Measurements from ENCODE around the gene STK10.

Gene STK10

GRCh38 chr5:172144291-172144815, 43.7 kb downstream of the STK10 start:
- FAIRE-seq (no peak), DNase-seq (ENCODE audit: low spot score) (peak; percentile 45)

GRCh38 chr5:172143875-172144274, 44.1 kb downstream of the STK10 start:
- no peak for DNase-seq (ENCODE audit: low spot score)
- no peak for FAIRE-seq

- no peak for FAIRE-seq
- DNase-seq (ENCODE audit: low spot score) = no peak
Observed at GRCh38 chr5:172142709-172143215, 45.3 kb downstream of the STK10 start.

- DNase-seq (ENCODE audit: low spot score) = no peak
Observed at GRCh38 chr5:172141949-172142319, 46.1 kb downstream of the STK10 start.

DNA sequence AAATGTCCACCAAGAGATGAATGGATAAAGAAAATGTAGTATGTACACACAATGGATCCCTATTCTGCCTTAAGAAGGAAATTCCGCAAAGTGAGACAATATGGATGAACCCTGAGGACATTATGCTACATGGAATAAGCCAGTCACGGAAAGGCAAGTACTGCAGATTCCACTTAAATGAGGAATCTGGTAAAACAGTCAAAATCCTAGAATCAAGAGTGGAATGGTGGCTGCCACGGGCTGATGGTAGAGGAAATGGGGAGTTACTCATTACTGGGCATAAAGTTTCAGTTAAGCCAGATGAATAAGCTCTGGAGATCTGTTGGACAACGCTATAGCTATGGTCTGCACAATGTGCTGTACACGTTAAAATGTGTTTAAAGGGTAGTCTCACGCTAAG, 47.2 kb downstream of the STK10 start:
- no peak for FAIRE-seq
- DNase-seq (ENCODE audit: low spot score) = no peak

More at GRCh38 chr5:172141949-172142319, 46.1 kb downstream of the STK10 start:
- FAIRE-seq = no peak

DNA sequence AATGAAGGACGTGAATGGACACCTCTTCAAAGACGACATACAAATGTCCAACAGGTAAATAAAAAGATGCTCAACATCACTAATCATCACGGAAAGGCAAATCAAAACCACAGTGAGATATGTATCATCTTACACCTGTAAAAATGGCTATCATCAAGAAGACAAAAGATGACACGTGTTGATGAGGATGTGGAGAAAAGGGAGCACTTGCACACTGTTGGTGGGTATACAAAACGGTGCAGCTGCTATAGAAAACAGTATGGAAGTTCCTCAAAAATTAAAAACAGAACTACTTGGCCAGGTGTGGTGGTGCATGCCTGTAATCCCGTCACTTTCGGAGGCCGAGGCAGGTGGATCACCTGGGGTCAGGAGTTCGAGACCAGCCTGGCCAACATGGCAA, 47.9 kb downstream of the STK10 start:
- no peak for FAIRE-seq

DNA sequence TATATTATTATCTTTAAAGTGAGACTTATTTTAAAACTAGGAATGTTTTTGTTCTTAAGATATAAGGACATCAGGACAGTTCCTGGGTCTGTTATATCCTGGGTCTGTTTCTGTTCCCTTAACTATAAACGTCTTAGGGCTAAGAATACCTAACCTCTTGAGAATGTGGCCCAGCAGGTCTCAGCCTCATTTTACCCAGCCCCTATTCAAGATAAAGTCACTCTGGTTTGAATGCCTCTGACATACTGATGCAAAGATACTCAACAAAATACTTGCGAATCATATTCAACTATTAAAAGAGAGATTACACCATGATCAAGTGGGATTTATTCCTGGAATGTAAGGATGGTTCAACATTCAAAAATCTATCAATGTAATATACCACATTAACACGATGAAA, 51.0 kb downstream of the STK10 start:
- DNase-seq (ENCODE audit: low spot score) (no peak), FAIRE-seq (no peak)

More for the DNA sequence above, 47.9 kb downstream of the STK10 start:
- no peak for DNase-seq (ENCODE audit: low spot score)

DNA sequence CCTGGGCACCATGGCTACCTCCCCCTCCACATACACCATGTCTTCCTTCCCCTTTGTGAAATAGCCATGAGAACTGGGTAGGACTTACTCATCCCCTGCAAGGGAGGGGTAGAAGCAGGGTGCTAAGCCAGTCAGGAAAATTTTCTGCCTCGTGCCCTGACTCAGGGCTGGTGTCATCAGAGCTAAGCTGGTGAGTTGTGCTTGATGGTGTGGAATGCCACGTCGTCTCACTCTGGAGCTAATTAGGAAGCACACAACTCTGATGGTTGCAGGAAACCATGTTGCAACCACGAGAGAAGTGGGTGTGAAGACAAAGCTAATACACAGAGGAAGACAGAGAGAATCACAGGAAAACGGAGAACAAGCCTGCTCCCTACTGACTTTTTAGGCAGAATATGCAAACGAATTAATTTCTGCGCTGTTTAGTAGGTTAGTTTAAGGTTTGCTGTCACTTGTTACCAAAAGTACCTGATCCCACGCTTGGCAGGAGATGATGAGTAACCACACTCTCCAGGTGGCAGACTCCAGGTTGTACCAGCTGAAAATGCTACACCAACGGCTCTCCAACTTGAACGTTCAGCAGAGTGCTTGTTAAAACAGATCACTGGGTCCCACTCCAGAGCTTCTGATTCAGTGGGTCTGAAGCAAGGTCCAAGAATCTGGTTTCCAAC, 54.5 kb downstream of the STK10 start:
- DNase-seq (ENCODE audit: low spot score) (no peak), FAIRE-seq (no peak)

DNA sequence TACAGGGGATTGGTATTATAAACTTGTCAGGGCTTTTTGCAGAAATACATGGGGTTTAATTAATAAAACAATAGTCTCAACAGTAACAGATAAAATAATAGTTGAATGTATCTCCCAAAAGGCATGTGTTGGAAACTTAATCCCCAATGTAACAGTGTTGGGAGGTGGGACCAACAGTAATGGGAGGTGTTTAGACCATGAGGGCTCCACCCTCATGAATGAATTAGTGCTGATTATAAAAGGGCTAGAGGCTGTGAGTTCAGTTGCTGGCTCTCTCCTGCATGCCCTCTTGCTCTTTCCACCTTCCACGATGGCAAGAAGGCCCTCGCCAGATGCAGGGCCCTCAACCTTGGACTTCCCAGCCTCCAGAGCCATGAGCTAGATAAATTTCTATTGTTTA, 56.3 kb downstream of the STK10 start:
- DNase-seq (ENCODE audit: low spot score) (no peak), FAIRE-seq (no peak)

GRCh38 chr5:172129256-172129910, 58.6 kb downstream of the STK10 start:
- DNase-seq (ENCODE audit: low spot score) = no peak
- no peak for FAIRE-seq

- no peak for FAIRE-seq
- no peak for DNase-seq (ENCODE audit: low spot score)
Observed at GRCh38 chr5:172127581-172127980, 60.4 kb downstream of the STK10 start.

DNA sequence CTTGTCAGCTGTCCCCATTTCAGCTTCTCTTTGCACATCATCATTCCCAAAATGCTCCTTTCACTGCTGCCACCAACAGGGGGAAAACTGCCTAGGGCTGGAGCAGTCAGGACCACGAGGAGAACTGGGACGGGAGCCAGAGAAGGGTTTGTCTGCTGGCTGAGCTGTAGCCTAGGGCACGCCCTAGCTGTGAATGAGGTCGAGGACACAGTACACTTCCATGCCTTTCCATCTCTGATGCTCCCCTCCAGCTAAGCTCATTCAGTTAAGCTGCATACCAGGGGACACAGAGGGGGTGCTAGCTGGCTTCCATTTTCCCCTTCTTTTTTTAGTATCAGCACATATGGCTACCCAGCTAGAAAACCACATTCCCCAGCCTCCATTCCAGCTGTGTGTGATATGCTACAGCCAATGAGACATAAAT, 64.7 kb downstream of the STK10 start:
- DNase-seq (ENCODE audit: low spot score) (peak; percentile 50), FAIRE-seq (no peak)

DNA sequence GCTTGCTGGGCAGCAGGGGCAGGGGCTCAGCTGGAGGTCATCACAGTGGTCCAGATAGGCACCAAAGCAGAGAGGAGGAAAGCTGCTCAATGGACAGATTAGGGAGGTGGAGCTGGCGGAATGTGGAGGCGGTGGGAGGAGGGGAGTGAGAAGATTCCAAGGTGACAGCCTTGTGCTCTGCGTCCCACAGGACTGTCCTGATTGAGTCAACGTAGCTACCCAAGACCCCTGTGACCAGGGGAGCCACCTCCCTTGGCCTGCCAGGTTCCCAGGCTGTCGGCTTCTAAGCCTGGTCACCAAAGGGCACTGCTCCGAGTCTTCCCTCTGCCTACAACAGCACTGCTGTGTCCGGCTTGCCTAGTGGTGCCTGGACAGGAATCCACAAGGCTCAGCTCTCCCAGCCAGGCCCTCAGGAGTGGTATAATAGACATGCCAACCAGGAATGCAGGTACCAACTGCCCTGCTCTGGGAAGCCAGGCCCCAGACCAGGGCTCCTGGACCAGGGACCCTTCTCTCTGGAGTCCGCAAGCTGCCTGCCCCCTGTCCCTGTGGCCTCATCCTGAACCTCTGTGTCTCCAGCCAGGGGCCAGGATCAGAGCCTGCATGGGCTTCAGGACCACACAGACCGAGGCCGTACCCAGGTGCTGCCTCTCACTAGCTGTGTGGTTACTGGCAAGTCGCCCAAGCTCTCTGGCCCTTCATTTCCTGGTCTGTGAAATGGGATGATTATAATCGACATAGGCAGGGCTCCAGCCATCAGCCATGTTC, 67.9 kb downstream of the STK10 start:
- FAIRE-seq (no peak), DNase-seq (ENCODE audit: low spot score) (no peak)

DNA sequence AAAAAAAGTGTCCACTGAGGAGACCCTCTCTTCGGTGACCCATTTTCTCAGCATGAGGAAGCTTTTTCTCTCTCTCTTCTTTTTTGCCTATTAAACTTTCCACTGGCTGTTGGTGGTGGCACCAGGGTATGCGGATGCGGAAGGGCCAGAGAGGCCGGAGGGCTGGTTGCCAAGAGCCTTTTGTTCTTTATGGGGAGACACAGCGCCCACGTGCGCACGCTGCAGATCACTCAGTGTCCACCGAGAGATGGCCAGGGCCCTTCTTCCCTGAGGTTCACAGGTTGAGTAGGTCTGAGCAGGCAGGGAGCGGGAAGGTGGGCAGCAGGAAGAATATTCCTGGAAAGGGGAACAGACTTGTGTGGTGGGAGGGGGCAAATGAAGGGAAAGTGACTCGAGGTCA, 69.1 kb downstream of the STK10 start:
- FAIRE-seq (no peak), DNase-seq (ENCODE audit: low spot score) (no peak)

- FAIRE-seq (no peak), DNase-seq (ENCODE audit: low spot score) (no peak)
Observed at GRCh38 chr5:172117977-172118701, 69.9 kb downstream of the STK10 start.

DNA sequence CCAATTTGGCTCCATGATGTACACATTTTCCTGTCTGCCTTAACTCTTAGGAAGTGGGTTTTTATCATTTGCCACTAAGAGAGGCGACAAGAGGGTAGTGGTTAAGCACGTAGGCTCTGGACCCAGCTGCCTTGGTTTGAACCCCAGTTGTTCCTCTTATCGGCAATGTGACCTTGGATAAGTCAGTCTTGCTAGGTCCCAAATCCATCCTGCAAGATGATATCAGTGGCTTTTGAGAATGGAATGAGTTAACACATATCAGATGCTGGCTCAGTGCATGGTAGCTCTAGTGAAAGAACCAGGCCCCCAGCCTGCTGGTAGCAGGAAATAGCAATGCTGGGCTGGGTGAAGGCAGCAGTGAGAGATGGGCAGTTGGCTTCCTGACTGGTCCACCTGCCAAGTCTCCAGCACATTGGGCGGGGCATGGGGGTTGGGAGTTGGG, 72.5 kb downstream of the STK10 start:
- no peak for FAIRE-seq
- DNase-seq (ENCODE audit: low spot score) = no peak

GRCh38 chr5:172114875-172115422, 73.1 kb downstream of the STK10 start:
- DNase-seq (ENCODE audit: low spot score) (no peak), FAIRE-seq (no peak)

DNA sequence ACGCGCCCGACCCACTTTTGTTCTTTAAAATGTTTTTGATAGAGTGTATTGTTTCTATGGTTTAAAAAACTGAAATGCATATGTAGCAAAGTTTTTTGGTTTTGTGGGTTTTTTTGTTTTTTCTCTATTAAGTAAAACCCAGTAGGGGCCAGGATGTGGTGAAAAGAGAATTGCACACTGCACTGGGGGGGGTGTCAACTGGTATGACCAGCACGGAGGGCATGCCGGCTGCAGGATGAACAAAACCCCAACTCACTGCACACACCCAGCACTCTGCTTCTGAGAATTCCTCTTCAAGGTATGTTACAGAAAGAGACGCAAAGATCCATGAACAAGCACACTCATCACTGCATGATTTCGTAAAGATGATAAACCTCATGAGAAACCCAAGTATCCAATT, 75.0 kb downstream of the STK10 start:
- DNase-seq (ENCODE audit: low spot score) (no peak), FAIRE-seq (no peak)

DNA sequence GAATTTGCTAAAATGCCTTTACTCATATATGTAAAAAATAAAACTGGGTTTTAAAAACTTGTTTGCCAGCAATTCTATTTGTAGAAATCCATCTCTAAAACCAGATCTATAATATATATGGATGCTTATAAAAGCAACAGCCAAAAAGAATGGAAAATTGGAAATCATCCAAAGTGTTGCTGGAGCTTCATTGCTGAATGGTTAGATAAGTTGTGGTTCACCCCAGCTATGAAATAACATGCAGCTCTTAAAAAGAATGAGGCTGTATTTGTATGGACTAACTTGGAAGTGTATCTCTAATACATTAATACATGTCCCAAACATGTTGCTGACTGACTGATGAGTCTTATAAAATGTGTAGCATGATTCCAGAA, 76.2 kb downstream of the STK10 start:
- no peak for DNase-seq (ENCODE audit: low spot score)
- FAIRE-seq = no peak

DNA sequence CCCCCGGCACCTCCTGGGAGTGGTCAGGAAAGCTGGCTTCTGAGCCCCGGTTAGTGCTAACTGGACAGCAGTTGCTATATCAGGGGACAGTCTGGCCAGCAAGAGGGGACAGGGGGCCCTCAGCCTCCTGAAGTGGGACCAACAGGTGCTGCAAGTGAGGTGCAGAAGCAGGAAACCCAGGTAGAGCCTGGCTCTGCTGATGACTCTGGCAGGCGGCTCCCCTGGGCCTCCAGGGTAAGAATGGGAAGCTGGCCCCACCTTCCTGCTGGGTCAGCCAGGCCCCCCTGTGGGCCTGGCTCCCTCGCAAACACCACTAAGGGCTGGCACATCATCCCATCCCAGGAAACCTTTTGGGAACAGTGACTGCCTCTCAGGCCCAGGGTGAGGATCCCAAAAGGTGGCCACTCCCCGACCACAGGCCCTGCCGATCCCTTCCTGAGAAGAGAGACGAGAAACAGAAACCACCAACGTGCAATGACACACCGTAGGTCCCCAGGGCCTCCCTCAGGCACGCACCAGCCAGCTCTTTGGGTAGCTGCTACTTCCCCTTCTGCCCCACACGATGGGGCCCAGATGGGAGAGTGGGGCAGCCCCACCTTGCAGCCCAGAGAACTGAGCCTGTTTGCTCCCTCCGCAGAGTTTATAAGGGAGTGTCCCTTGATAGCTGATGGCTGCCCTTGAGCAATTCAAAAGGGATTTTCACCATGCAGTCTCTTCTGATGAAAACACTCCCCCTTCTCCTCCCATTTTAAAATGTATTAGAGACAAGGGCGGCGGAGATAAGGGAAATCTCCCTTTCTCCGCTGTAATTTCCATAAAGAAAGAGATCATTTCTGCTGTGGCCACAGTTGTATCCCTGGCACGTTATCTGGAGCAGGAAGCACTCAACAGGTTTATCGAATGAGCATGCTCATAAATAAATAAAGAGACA, 76.8 kb downstream of the STK10 start:
- FAIRE-seq (no peak), DNase-seq (ENCODE audit: low spot score) (peak; percentile 40)
